ENCODE results near the gene DACT3.

DACT3 gene

DNA sequence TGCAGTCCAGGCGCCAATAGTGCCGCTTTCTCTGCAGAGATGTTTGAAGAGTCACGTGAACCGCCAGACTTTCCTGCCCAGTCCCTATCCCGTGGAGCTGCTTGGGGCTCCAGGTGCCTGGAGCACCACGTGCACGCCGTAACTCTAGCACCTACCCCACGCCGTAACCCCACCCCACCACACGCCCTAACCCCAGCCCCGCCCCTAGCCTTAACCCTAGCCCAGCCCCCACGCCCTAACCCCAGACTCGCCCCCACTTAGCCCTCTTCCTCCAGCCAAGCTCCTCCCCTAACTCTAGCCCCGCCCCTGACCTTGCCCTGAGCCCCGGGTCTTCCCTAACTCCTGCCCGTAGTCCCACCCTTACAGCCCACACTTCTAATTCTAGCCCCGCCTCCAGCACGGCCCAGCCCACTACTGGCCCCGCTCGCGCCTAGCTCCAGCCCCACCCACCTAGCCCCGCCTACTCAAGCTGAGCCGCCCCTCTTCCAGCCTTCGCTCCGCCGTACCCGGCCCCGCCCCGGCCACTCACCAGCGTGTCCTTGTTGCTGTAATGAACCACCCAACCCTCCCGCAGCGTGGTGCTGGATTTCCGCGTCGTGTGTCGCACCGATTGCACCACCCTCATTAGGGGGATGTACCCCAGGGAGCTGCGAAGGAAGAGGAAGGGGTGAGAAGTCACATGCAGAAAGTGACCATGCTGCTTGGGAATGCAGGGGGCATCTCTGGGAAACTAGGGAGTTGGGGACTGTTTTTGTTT is 36.4 kb upstream of the DACT3 start:
- in situ Hi-C loops (cut with HindIII; ENCODE audit: low sequenced_read_pairs): no loop called here
- peak; percentile 72 for DNase-seq (ENCODE audit: low read depth, low spot score)
- TF ChIP-seq, protein P1, sequence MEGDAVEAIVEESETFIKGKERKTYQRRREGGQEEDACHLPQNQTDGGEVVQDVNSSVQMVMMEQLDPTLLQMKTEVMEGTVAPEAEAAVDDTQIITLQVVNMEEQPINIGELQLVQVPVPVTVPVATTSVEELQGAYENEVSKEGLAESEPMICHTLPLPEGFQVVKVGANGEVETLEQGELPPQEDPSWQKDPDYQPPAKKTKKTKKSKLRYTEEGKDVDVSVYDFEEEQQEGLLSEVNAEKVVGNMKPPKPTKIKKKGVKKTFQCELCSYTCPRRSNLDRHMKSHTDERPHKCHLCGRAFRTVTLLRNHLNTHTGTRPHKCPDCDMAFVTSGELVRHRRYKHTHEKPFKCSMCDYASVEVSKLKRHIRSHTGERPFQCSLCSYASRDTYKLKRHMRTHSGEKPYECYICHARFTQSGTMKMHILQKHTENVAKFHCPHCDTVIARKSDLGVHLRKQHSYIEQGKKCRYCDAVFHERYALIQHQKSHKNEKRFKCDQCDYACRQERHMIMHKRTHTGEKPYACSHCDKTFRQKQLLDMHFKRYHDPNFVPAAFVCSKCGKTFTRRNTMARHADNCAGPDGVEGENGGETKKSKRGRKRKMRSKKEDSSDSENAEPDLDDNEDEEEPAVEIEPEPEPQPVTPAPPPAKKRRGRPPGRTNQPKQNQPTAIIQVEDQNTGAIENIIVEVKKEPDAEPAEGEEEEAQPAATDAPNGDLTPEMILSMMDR (IDR thresholded peaks at IDR 0.05; ENCODE audit: low read depth, low read length): no peak
- H3K4me3 ChIP-seq (ENCODE audit: low read depth, low read length): no peak overlapping the region

DNA sequence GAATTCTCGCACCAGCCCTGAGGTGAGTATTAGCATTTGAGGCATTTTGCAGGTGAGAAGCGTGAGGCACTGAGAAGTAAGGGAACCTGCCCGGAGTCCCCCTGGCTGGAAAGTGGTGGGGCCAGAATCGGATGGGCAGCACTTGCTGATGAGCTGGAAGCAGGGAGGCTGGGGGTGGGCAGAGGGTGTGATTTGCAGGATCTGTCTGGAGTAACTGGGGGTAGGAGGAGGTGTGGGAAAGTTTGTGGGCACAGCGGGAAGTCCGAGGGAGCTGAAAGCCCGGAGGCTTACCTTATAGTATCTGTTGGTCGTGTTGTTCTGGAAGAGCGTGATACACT is 35.9 kb upstream of the DACT3 start:
- DNase-seq (ENCODE audit: low read depth, low spot score): no peak
- no peak overlapping the region for H3K4me3 ChIP-seq (ENCODE audit: low read depth, low read length)
- TF ChIP-seq, protein P1 (IDR thresholded peaks at IDR 0.05; ENCODE audit: low read depth, low read length): no peak
- in situ Hi-C loops (cut with HindIII; ENCODE audit: low sequenced_read_pairs): no loop called here

DNA sequence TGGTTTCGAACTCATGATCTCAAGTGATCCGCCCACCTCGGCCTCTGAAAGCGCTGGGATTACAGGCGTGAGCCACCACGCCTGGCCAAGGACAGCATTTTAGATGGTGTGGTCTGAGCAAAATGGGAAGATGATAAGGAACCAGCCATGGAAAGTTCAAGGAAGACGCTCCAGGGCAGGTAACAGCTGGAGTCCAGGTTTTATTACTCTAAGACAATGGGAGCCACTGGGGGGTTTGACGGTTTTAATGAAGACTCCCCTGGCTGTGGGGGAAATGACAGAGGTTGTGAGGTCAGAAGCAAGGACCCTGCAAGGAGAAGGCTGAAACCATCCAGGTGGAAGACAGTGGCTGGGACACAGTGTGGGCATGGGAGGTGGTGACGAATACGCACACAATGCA is 35.1 kb upstream of the DACT3 start:
- TF ChIP-seq, protein P1 (IDR thresholded peaks at IDR 0.05; ENCODE audit: low read depth, low read length): no peak
- no peak overlapping the region for H3K4me3 ChIP-seq (ENCODE audit: low read depth, low read length)
- in situ Hi-C loops (cut with HindIII; ENCODE audit: low sequenced_read_pairs): no loop called here
- no peak for DNase-seq (ENCODE audit: low read depth, low spot score)

DNA sequence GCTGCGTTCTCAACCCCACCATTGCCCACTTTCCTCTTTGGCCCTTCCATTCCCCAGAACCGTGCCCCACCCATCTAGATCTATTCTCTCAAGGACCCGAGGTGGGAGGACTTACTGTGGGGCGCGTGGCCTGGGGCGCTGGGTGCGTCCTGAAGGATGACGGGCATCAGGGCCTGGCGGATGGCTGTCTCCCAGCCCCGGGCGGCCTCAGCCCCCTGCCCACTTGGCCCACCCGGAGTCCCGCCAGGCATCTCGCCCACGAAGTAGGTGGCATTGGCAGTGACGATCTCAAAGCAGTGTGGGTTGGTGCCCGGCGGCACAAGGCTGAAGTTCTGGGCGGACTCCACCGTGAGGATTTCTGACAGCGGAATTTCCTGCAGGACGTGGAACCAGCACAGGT is 32.8 kb upstream of the DACT3 start:
- in situ Hi-C loops (cut with HindIII; ENCODE audit: low sequenced_read_pairs): no loop called here
- no peak overlapping the region for H3K4me3 ChIP-seq (ENCODE audit: low read depth, low read length)
- no peak for DNase-seq (ENCODE audit: low read depth, low spot score)
- TF ChIP-seq, protein P1 (IDR thresholded peaks at IDR 0.05; ENCODE audit: low read depth, low read length): no peak

DNA sequence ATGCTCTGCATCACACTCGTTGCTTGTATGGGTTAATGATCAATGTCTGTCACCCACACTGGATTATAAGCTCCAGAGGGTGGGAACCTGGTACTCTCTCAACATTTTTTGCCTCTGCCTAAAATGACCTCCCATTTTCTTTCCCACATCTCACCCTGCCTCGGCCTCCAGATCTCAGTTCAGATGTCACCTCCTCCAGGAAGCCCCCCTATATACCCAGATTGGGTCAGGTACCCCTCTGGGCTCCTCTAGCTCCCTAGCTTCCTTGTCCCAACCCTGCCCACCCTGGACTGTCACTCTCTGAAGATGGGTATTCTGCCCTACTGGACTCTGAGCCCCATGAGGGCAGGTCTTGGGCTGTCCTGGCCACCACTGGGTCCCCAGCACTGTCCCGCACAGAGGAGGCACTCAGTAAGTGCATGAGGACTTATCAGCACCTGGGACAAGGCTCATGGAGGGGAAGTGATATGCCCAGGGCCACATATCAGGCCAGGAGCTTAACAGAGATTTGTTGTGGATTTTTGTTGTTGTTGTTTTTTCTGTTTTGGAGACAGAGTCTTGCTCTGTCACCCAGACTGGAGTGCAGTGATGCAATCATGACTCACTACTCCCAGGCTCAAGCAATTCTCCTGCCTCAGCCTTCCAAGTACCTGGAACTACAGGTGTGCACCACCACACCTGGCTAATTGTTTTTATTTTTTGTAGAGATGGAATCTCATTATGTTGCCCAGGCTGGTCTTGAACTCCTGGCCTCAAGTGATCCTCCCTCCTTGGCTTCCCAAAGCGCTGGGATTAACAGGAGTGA is 32.1 kb upstream of the DACT3 start:
- TF ChIP-seq, protein P1 (IDR thresholded peaks at IDR 0.05; ENCODE audit: low read depth, low read length): no peak
- no peak overlapping the region for H3K4me3 ChIP-seq (ENCODE audit: low read depth, low read length)
- in situ Hi-C loops (cut with HindIII; ENCODE audit: low sequenced_read_pairs): no loop called here
- DNase-seq (ENCODE audit: low read depth, low spot score): no peak

DNA sequence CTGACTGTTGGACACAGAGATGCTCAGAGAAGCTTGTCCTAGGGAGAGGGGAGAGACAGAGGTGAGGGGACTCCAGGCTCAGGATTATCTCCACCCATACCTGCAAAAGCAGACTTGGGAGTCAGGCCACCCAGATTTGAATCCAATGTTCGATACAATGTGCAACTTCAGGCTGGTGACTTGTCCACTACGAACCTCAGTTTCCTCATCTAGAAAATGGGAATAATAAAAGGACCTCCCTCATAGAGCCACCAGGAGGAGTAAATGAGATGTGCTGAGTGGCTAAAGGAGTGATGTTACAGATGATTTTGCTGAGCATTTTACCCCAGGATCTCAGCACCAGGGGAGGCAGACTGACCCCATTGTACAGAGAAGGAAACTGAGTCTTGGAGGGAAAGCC is 31.0 kb upstream of the DACT3 start:
- TF ChIP-seq, protein P1 (IDR thresholded peaks at IDR 0.05; ENCODE audit: low read depth, low read length): no peak
- in situ Hi-C loops (cut with HindIII; ENCODE audit: low sequenced_read_pairs): no loop called here
- H3K4me3 ChIP-seq (ENCODE audit: low read depth, low read length): no peak overlapping the region
- no peak for DNase-seq (ENCODE audit: low read depth, low spot score)
